Stimulated activated CD8-positive, alpha-beta memory T cell treated with anti-CD3 and anti-CD28 coated beads, Interleukin-12 subunit alpha, Interleukin-12 subunit beta, amount 100 ng/mL, for 1 hour (primary cell): ENCODE data around the gene PIEZO1.

Source experiments
- DNase-seq: peaks from one replicate; pipeline ENCODE4 v3.0.0-alpha.2; 2020; ENCODE audit warnings: low read depth

Gene PIEZO1

DNA sequence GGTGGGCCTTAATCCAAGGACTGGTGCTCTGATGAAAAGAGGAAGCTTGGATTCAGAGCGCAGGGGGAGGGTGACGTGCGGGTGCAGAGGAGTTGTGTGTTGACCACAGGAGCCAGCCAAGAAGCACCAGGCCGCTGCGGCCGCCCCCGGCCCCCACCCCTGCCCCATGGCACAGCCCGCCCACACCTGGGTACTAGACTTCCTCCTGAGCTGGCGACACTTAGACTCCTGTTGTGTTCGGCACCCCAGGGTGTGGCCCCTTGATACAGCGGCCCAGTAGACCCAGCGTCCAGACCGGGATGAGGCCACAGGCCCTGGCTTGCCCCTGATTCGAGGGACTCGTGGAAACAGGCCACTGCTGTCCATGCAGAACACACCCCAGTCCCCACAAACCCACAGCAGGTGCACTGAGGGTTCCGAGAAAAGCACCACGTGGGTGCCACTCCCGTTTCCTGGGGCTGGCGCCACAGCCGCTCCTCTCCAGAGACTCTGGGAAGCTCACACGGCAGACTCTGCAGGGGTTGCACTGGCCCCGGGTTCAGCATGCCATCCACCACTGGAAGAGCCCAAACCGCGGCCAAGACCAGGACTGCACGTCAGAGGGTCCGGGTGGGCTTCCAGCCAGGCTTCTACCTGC, 93.0 kb downstream of the PIEZO1 start:
- DNase-seq: no peak

DNA sequence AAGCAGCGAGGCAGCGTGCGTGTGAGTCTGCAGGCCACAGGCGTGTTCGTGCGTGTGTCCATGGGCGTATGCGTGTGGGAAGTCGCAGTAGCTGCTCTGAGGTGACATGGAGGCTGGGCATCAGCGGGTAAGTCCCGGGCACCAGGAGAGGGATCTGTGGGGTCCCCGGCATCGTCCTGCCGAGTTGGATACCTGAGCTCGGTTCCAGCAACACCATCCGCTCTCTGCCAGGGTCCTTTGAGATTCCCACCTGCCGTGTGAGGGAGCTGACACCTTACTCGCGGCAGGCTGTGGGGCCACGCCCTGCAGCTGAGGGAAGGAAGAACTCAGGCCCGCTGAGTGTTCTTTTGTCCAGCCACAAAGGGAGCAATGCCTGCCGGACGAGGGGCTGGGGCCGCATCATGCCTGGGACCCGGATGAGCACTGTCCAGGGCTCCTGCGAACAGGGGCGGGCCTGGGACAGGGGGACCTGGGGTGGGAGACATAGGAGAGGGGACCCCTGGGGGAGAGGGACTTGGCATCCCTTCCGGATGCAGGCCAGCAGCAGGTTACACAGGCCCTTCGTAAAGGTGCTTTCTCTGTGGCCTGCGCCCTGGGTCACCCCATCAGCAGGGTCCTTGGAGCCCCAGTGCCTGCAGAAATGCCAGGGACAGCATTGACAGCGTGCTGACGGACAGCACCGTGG, 93.7 kb downstream of the PIEZO1 start:
- no peak for DNase-seq

DNA sequence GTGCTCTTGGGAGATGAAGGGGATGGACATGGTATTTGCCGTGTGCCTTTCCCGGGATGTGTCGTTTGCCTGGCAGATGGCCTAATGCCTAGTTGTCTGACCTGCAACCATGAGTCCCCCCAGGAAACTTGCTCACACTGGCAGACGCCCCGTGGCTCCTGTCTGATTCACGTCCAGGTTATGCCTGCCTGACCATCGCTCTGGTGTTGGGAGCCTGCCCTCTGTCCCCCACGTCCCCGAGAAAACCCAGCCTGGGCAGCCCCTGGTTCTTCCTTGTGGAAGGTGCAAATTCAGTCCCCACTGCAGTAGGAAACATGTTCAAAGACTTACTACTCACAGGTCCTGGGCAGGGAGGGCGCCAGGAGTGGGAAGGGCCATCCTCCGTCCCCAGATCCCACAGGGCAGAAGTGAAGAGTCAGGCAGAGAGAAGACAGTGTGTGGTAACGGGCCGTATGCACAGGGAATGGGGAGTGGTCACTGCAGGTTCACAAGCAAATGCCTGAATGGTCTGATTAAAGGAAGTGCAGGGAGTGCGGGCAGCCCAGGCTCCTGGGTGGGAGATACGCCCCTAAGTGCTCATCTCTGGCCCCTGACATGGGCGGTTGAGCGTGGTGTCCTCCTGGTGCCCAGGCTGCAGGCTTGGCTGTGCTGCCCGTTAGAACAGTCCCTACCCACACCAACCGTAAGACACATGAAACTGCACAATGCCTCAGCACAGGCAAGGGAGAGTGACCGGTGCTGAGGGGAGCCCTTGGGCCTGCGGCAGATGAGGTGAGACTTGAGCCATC, 94.5 kb downstream of the PIEZO1 start:
- DNase-seq: no peak

DNA sequence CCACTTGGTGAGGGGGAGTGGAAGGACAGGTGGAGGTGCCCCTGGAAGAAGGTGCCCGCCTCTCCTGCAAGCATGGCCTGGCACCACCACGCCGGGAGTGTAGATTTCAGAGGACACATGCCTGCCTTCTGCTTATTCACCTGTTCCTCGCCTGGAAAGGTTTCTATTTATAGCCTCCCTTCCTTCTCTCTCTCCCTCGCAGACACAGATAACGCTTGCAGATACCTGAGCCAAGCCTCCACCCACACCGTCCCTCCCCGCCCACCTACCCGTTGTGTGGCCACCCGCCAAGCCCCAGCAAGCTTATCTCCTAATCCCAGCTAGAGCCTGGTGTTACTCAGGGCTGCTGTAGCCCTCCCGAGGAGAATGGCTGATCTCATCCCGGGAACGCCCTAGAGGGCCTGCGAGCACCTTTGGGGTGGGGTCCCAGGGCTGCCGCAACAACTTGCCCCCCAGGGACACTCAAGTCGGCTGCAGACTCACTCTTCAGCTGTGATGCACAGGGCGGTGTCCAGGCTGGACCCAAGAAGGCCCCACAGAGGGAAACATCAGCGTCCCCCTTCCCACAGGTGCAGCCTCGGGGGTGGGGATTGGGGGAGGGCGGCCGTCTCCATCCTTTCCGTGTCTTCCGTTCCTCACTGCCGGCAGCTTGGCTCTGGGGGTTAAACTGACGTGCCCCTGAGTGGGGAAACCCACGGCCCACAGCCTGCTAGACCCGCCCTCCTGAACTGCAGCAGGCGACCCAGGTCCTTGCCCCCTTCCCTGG, 96.8 kb downstream of the PIEZO1 start:
- no peak for DNase-seq

DNA sequence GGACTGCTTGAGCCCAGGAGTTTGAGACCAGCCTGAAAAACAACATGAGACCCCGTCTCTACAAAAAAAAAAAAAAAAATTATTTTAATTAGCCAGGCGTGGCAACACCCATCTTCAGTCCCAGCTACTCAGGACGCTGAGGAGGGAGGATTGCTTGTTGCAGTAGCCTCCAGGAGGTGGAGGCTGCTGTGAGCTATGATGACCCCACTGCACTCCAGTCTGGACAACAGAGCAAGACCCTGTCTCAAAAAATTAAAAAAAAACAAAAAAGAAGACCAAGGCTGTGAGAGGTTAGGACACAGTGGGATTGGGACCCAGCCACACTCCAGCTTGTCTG, 97.4 kb downstream of the PIEZO1 start:
- no peak for DNase-seq

- no peak for DNase-seq
These were observed 97.8 kb downstream of the PIEZO1 start for GRCh38 chr16:88687254-88687576.

DNA sequence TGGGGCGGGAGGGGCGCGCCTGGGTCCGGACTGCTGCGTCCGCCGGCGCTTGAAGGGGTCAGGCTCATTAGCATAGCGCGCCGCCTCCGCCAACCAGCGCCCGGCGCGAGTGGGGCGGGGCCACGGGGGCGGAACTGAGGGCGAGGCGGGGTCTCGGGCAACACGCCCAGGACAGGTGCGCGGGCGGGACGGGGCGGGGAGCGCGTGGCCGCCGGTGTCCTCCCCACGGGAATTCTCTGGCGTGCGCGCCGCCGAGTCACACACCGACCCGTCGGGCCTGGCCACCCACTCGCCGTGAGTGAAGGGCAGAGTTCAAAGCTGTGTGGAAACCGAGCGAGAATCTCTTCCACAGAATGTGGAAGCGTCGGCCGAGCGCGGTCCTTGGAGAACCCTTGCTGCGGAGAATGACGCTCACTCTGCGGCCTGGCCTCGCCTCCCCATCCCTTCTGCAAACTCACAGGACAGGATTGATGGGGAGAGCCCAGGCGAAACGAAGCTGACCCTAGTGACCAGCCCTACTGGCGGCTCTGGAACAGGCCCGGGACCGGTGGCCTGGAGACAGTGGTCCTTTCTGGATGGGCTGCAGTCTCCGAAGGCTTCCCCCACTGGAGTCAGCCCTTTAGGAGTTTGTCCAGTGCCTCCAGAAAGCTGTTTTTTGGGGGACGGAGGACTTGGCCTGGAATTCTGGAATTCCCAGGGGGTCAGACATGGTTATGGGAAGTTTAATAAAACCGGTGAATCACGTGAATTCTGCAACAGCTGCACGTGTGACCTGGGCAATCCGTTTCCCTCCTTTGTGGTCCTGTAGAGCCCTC, 98.4 kb downstream of the PIEZO1 start, which contains the start of gene SNAI3:
Gene SNAI3 (minus strand): TSS at position 69 of the 815 bp plus-strand sequence. CDS start 101 bp downstream, outside the sequence.
- peak; percentile 69 for DNase-seq

GRCh38 chr16:88686062-88686438, 99.0 kb downstream of the PIEZO1 start:
- no peak for DNase-seq

- DNase-seq: peak; percentile 55
These were observed 99.6 kb downstream of the PIEZO1 start for GRCh38 chr16:88685156-88686061.

- no peak for DNase-seq
These were observed 100.4 kb downstream of the PIEZO1 start for GRCh38 chr16:88684569-88685155.

GRCh38 chr16:88681709-88682451, 103.1 kb downstream of the PIEZO1 start:
- no peak for DNase-seq

DNA sequence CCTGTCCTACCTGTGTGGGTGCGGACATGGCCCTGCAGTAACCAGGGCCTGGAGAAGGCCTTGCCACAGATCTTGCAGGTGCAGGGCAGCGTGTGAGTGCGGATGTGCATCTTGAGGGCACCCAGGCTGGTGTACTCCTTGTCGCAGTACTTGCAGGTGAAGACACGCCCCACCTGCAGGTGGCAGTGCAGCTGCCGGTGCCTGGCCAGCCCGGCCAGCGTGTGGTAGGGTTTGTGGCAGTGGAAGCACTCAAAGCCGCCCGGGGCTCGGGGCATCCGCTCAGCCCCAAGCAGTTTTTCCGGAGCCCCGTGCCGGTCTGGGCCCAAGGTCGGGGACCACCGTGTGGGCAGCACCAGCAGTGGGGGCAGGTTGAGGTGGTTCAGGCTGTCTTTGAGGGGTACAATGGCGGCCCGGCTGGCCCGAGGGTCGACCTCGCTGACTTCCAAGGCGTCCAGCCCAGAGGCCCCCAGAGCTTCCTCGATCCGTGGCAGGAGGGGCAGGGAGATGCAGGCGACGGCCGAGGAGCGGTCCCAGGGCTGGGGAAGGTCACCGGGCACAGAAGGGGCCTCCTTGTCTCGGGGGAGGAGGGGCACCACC, 103.8 kb downstream of the PIEZO1 start:
- DNase-seq: no peak

- no peak for DNase-seq
These were observed 104.4 kb downstream of the PIEZO1 start for GRCh38 chr16:88680554-88681083.

- DNase-seq: no peak
These were observed 106.6 kb downstream of the PIEZO1 start for GRCh38 chr16:88678224-88678979.

DNA sequence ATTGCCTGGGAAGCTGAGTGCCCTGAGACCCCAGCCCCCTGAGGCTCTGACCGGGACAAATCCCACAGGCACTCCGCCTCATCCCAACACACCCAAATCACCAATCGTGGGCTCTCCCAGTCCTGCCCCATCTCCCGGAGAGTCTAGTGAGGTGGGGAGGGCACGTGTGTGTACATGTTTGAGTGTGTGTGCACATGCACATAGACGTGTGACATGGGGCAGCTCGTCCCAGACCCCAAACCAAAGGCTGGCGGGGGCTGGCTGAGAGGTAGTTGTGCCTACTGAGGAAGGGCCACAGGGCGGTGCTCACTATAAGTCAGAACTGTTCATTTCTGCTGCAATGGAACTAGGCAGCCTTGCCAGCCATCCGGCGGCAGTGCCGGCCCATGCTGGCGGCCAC, 107.3 kb downstream of the PIEZO1 start:
- no peak for DNase-seq

DNA sequence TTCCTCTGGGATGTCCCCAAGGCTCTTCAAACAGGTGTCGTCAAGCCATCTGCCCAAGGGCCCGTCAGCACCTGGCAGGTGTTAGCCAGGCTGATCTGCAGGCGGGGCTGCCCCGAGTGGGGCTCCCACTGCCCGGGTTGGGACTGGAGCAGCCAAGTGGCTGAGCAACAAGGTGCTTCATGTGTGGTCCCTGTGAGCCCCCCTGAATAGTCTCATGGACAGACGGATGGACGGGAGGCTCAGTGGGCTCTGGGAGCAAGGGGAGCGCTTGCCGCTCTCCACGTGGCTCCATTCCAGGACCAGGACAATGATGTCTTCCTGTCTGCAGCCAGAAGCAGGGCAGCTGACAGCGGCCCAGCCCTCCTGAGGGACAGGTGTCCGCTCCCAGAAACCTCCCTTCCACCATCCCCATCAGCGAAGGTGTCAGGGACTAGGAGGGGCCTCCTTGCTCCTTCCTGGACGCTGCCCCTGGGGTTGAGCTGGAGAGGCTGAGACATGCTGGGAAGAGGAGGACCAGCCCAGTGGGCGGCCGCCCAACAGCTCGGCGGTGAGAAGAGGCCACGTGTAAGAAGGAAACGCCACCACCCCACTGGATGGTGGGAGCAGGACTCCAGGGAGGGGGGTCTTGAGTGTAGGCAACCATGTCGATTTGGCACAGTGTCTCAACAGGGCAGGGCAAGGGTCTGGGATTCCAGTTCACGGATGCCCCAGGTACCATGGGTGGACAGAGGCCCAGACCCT, 108.3 kb downstream of the PIEZO1 start:
- DNase-seq: no peak

DNA sequence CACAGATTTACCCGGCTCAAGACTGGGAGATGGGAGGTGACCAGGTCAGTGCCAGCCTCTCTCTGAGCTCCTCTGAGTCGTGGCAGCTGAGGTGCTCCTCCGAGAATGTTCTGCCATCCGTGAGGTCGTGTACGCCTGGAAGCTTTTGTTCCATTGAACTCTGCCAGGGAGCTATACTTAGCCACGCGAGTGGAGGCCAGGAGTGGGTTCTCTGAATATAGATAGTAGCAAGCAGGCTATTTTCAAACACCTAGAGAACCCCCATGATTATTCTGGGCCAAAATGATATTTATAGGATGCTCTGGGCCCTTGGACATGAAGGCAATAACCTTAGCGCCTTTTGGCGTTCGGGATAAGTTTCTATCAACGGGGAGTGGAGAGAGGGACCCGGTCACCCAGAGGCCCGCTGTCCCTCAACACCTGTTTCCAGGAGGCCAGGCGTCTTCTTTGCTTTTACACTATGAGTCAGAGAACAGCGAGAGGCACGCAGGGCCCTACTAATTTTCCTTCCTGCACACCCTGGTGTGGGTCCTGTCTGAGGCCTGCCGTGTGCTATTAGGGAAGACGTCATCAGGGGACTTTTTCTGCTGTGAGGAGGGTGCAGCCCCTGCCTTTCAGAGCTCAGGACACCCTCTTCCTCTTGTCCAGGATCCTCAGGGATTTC, 111.2 kb downstream of the PIEZO1 start:
- DNase-seq: no peak
